WI38 (cell line): ENCODE data around the gene MAPRE2.

Source experiments
- H3K4me3 ChIP-seq: 2 replicates; pipeline ENCODE4 v1.5.1; 2011; ENCODE audit warnings: low read depth, mild to moderate bottlenecking, control low read depth, low read length
- TF ChIP-seq, protein P1 (sequence below): IDR thresholded peaks from 2 replicates; pipeline ENCODE4 v1.5.1; 2012; ENCODE audit warnings: low read depth, mild to moderate bottlenecking, control low read depth, low read length

MAPRE2 gene

DNA sequence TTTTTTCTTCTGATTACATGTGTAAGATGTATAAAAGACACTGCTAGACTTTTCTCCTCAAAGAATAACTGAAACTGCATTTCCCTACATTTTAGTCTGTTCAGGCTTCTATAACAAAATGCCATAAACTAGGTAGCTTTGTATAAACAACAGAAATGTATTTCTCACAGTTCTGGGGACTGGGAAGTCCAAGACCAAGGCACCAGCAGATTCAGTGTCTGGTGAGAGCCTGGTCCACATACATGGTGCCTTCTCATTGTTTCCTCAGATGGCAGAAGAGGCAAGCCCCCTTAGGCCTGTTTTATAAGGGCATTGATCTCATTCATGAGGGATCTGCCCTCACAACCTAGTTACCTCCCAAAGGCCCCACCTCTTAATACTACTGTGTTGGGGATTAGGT is 71.5 kb downstream of the MAPRE2 start:
- H3K4me3 ChIP-seq = no peak overlapping the region

DNA sequence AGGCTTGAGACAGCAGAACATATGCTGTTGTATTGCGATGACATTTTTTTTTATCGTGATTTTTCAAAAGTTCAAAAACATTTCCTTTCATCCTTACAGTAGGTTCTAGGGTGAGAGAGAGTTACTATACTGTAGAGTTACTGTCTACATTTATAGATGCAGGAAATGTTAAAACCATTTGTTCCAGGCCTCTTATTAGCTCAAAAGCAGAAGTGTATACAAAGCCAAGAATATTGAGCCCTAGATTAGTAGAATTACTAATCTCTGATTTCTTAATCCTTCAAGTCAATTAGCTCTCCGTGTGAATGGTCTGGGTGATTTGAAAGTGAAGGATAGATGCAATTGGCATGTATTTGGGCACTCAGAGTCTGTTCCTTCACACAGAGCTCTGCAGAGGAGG is 73.1 kb downstream of the MAPRE2 start:
- TF ChIP-seq, protein P1, sequence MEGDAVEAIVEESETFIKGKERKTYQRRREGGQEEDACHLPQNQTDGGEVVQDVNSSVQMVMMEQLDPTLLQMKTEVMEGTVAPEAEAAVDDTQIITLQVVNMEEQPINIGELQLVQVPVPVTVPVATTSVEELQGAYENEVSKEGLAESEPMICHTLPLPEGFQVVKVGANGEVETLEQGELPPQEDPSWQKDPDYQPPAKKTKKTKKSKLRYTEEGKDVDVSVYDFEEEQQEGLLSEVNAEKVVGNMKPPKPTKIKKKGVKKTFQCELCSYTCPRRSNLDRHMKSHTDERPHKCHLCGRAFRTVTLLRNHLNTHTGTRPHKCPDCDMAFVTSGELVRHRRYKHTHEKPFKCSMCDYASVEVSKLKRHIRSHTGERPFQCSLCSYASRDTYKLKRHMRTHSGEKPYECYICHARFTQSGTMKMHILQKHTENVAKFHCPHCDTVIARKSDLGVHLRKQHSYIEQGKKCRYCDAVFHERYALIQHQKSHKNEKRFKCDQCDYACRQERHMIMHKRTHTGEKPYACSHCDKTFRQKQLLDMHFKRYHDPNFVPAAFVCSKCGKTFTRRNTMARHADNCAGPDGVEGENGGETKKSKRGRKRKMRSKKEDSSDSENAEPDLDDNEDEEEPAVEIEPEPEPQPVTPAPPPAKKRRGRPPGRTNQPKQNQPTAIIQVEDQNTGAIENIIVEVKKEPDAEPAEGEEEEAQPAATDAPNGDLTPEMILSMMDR = no peak
- H3K4me3 ChIP-seq = no peak overlapping the region

More for the DNA sequence above, 71.5 kb downstream of the MAPRE2 start:
- TF ChIP-seq, protein P1 = no peak

DNA sequence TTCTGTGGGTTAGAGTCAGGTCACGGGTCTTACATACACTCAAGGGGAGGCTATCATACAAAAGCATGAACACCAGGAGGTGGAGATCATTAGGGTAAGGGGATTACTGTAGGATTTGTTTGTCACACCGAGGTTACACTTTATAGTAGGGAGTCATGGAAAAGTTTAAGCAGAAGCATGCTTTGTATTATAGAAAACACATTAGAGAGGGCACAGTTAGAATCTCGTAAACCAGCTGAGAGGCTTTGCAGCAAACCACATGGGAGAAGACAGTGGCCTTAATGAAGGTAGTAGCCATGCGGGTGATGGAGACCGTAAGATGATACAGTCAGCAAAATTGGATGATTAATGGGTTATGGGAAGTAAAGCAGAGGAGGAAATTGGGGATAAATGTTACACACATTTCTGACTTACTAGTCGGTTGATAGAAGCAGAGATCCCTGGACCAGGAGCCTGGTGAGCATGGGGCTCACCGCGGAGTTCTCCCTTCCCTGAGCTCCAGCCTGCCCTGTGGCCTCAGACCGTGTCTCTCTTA is 75.6 kb downstream of the MAPRE2 start:
- H3K4me3 ChIP-seq = no peak overlapping the region
- TF ChIP-seq, protein P1 = no peak

DNA sequence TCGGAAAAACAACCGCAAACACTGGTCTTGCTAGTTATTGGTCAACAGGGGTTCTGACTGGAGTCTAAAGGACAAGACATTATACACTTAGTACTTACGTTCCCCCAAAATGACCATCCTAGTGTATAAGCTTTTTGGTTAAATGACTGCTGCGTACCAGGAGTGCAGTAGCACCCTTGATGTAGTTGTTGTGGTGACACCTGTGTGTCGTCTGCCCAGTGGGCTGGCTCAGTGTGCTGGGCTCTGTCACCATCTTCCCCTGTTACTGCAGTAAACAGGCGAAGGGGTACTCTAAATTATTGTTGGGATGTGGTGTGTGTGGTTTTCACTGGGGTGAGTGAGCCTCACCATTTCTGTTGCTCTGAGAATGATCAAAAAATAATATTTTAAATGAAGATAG is 76.2 kb downstream of the MAPRE2 start:
- TF ChIP-seq, protein P1 = no peak

DNA sequence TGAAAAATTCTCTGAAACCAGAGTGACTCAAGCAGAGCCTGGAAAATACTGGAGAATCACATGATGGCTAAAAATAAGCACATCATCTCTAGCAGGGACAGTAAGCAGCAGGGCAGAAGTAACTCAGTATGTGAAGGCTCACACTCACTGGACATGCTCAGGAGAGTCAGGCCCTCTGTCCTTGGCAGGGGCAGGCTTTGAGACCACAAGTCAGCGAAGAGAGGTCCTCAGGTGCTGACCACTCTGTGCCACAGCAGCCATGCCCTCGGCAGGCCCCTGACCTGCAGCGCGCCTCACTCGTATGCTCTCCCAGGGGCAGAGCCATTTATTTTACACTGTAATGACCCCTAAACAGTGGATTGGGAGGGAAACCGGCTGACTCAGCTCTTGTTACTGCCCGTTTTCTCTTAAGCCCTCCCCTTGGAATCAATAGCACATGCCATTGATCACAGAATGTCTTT is 76.8 kb downstream of the MAPRE2 start:
- TF ChIP-seq, protein P1 = no peak
- no peak overlapping the region for H3K4me3 ChIP-seq

More for the DNA sequence above, 76.2 kb downstream of the MAPRE2 start:
- no peak overlapping the region for H3K4me3 ChIP-seq

DNA sequence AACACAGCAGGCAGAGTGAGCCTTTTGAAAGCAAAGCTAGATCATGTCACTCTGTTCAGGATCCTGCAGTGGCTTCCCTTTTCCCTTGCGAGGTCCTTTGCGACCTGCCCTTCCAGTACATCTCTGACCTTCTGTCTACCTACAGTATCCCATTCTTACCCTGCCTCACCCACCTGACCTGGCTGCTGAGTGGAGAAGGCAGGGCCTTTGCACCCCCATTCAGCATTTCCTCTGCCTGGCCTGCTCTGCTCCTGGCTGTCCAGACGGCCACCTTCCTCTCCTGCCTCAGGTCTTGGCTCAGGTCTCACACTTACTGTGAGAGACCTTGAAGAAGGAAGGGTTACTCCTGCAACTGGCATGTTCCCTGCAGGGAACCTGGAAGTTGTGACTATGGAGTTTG is 77.4 kb downstream of the MAPRE2 start:
- TF ChIP-seq, protein P1 = no peak
- no peak overlapping the region for H3K4me3 ChIP-seq

DNA sequence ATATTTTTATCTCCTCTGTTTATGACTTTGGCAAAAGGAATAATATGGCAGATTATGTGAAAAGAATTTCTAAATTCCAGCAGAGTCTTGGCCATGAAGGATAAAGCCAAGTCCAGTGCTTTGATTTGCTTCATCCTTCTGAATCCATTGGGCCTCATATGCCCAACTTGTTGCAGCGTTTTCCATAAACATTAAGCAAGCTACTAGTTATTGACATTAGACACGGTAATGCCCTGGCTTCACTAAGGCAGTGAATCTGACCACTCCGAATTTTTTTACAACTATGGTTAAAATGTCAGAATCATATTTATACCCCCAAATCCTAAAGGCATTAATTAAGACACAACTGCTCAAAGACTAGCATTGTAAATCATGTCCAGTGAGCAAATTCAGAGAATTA is 79.8 kb downstream of the MAPRE2 start:
- H3K4me3 ChIP-seq = no peak overlapping the region
- TF ChIP-seq, protein P1 = no peak
